Measurements from ENCODE around the gene CIAO3. TPM values are rescaled to one million over a fixed set of nuclear protein-coding genes. Genes with fewer than 3 reads are reported as not detected.
"Not testable (repeated sequence)": the region's sequence is repeated elsewhere in the genome, so short reads cannot be mapped to it uniquely, and the experiment has no call there.

Gene CIAO3
- total RNA-seq, 1 donor from 2014 or later = 50.1 TPM

DNA sequence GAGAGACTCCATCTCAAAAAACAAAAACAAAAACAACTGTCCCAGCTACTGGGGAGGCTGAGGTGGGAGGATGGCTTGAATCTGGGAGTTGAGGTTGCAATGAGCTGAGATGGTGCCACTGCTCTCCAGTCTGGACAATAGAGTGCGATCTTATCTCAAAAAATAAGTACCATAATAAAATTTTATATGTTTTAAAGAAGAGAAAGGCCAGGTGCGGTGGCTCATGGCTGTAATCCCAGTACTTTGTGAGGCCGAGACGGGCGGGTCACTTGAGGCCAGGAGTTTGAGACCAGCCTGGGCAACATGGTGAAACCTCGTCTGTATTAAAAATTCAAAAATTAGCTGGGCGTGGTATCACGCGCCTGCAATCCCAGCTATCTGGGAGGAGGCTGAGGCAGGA lies 36.0 kb upstream of the CIAO3 start:
- DNase-seq (ENCODE audit: low spot score in 2 of 2) = no peak
- FAIRE-seq = no peak

DNA sequence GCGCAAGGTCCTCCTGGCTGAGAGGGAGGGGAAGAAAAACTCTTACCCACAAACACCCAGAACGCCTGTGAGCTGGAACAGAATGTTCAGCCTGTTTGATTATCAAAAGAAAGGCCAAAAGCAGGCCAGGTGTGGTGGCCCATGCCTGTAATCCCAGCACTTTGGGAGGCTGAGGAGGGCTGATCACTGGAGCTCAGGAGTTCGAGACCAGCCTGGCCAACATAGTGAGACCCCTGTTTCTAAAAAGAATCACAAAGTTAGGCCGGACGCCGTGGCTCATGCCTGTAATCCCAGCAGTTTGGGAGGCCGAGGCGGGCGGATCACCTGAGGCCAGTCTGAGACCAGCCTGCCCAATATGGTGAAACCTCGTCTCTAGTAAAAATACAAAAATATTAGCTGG lies 35.5 kb upstream of the CIAO3 start:
- not testable (repeated sequence) for FAIRE-seq

GRCh38 chr16:775236-775796 lies 34.5 kb upstream of the CIAO3 start:
- FAIRE-seq = no peak

More for the DNA sequence above, 35.5 kb upstream of the CIAO3 start:
- DNase-seq (ENCODE audit: low spot score in 2 of 2) = not testable (repeated sequence)

DNA sequence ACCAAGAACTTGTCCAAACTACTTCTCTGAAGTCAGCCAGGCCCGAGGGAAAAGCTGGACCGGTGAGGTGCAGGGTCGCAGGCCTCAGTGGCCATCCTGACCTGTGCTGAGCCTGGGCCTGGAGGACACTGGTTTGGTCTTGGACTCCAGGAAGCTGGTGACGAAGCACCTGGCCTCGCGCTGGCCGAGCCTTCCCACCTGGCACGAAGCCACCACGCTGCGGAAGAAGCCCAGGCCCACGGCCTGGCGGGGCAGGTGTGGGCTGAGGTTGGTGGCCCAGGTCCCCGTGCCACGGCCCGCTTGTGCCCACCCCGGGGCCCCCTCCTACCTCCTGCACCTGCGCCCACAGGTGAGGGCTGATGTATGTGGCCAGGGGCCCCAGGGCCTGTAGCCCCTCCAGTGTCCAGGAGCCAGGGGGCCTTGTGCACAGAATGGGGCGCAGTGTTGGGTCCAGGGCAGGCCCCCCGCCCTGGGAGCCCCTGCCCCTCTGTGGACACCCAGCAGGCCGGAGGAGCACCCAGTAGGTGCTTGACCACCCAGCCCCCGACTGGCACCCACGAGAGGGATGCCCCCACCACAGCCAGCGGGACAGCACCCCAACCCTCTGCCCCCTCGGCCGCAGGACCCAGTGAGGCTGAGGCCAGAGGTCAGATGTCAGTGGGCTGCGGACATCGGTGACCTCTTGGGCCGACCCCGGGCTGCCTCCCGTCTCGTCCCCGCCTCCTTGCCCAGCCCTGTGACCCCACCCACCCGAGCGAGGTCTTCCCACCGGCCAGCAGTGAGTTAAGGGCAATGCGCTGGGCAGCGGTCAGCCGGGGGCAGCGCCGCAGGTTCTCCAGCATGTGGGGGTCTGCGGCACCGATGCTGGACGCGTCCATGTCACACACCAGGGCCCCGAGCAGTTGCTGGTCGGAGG lies 33.5 kb upstream of the CIAO3 start:
- FAIRE-seq (no peak), DNase-seq (ENCODE audit: low spot score in 2 of 2) (no peak)

More at GRCh38 chr16:775236-775796, 34.5 kb upstream of the CIAO3 start:
- no peak for DNase-seq (ENCODE audit: low spot score in 2 of 2)

- FAIRE-seq (no peak), DNase-seq (ENCODE audit: low spot score in 2 of 2) (no peak)
Measured at GRCh38 chr16:772959-773358, 32.2 kb upstream of the CIAO3 start.

DNA sequence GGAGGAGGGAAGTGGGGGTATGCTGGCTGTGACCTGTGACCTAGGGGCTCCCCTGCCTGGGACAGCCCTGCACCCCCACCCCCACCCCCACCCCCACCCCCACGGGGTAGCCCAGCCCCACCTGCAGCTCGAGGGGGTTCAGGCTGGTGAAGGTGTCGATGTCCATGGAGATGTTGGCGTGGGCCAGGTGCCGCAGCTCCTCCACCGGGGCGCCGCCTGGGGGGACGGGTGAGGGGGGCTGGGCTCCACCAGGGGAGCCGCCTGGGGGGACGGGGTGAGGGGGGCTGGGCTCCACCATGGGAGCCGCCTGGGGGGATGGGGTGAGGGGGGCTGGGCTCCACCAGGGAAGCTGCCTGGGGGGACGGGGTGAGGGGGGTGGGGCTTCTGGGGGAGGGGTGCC lies 29.6 kb upstream of the CIAO3 start:
- FAIRE-seq (no peak), DNase-seq (ENCODE audit: low spot score in 2 of 2) (no peak)

DNA sequence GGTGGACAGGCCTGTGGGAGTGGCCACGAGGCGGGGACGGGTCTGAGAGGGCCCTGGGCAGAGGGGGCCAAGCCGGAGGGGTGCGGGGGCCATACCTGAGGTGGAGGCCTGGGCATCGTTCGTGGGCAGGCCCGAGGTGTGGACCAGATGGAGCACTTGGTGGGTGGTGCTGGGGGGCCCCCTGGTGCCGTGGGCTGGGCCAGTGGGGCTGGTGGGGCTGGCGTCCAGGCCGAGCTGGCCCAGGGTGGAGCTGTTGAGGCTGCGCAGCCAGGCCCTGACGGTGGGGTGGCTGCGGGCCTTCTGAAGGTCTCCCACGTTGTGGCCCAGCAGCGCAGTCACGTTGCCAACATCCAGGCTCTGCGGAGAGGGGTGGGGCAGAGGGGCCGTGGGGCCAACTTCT lies 29.1 kb upstream of the CIAO3 start:
- DNase-seq (ENCODE audit: low spot score in 2 of 2) (no peak), FAIRE-seq (no peak)

DNA sequence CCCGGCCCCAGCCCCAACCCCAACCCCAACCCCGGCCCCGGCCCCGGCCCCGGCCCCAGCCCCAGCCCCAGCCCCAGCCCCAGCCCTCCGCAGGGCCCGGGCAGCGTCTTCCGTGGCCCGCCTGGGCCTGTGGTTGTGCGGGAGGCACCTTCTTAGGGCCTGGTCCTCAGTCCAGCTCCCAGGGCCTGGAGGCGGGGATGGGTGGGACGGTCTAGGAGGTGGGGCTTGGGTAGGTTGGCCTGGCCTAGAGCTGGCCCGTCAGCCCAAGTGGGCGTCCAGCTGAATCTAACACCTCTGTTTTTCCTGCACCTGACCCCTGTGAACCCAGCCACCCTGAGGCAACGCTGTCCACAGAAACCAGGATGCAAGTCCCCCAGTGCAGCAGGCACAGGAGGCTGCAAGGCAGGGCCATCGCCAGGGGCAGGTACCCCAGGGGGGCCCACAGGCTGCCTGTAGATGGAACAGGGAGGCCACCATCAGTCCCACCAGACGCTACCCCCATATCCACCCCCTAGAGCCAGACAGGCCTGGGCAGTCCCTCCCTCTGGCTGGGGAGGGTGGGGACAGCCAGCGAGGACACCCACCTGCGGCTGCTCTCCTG lies 28.5 kb upstream of the CIAO3 start:
- DNase-seq (ENCODE audit: low spot score in 2 of 2) (no peak), FAIRE-seq (no peak)

DNA sequence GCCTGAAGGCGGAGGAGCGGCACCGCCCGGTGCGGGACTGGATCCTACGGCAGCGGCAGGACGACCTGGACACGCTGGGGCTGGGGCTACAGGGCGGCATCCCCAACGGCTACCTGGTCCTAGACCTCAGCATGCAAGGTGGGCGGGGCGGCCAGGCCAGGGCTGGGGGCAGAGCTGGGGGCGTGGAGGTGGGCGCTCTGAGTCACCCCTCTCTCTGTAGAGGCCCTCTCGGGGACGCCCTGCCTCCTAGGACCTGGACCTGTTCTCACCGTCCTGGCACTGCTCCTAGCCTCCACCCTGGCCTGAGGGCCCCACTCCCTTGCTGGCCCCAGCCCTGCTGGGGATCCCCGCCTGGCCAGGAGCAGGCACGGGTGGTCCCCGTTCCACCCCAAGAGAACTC lies 27.6 kb upstream of the CIAO3 start:
- FAIRE-seq (no peak), DNase-seq (ENCODE audit: low spot score in 2 of 2) (no peak)

DNA sequence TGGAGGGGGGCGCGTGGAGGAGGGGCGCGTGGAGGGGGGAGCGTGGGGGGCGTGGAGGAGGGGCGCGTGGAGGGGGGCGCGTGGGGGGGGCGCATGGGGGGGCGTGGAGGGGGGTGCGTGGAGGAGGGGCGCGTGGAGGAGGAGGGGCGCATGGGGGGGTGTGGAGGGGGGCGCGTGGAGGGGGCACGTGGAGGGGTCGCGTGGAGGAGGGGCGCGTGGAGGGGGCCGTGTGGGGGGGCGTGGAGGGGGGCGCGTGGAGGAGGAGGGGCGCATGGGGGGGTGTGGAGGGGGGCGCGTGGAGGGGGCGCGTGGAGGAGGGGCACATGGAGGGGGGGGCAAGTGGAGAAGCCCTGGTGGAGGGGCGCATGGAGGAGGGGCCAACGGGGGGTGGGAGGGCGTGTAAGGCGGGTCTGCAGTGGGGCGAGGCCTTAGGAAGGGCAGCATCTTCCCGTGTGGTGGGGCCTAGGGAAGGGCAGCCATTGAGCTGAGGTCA lies 27.0 kb upstream of the CIAO3 start:
- DNase-seq (ENCODE audit: low spot score in 2 of 2) = no peak
- no peak for FAIRE-seq

- DNase-seq (ENCODE audit: low spot score in 2 of 2) (no peak), FAIRE-seq (no peak)
Measured at GRCh38 chr16:766820-767640, 26.2 kb upstream of the CIAO3 start.

DNA sequence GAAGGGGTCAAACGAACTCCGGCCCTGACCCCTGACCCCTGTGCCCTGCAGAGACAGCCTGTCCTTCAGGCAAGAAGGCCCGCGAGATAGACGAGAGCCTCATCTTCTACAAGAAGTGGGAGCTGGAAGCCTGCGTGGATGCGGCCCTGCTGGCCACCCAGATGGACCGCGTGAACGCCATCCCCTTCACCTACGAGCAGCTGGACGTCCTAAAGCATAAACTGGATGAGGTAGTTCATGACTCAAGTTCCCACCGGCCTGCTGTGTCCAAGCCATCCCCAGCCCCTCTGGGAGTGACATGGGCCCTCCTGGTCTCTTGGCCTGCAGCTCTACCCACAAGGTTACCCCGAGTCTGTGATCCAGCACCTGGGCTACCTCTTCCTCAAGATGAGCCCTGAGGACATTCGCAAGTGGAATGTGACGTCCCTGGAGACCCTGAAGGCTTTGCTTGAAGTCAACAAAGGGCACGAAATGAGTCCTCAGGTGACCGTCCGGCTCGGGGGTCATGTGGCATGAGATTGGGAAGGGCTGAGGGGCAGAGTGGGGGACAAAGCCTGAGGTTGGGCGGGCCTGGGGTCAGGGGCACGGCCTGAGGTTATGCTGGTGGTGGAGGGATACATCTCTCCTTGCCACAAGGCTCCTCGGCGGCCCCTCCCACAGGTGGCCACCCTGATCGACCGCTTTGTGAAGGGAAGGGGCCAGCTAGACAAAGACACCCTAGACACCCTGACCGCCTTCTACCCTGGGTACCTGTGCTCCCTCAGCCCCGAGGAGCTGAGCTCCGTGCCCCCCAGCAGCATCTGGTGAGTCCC lies 25.4 kb upstream of the CIAO3 start:
- no peak for DNase-seq (ENCODE audit: low spot score in 2 of 2)
- FAIRE-seq = no peak

DNA sequence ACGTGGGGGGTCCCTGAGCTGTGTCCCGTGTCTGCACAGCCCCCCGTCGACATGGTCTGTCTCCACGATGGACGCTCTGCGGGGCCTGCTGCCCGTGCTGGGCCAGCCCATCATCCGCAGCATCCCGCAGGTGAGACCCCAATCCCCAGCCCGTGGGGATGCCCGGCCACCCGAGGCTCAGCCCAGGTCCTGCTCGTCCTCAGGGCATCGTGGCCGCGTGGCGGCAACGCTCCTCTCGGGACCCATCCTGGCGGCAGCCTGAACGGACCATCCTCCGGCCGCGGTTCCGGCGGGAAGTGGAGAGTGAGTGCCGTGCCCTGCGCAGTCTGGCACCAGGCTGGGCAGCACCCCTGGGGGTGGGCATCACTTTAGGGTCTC lies 24.7 kb upstream of the CIAO3 start:
- DNase-seq (ENCODE audit: low spot score in 2 of 2) (no peak), FAIRE-seq (no peak)

DNA sequence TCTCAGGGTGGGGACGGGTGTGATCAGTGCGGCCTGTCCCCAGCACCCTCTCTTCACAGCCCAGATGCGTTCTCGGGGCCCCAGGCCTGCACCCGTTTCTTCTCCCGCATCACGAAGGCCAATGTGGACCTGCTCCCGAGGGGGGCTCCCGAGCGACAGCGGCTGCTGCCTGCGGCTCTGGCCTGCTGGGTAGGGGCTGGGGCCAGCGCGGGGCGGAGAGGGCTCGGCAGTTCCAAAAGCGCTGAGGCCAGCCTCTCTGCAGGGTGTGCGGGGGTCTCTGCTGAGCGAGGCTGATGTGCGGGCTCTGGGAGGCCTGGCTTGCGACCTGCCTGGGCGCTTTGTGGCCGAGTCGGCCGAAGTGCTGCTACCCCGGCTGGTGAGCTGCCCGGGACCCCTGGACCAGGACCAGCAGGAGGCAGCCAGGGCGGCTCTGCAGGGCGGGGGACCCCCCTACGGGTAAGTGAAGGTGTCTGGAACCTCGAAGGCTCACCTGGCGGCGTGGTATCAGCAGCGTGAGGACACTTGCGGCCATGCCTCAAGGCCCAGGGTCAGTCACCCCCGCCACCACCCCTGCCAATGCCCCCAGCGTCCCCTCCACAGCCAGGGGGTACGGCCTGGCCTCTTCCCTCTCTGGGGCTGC lies 24.2 kb upstream of the CIAO3 start:
- FAIRE-seq = no peak
- DNase-seq (ENCODE audit: low spot score in 2 of 2) = no peak

- FAIRE-seq (no peak), DNase-seq (ENCODE audit: low spot score in 2 of 2) (no peak)
Measured at GRCh38 chr16:764184-764750, 23.5 kb upstream of the CIAO3 start.

DNA sequence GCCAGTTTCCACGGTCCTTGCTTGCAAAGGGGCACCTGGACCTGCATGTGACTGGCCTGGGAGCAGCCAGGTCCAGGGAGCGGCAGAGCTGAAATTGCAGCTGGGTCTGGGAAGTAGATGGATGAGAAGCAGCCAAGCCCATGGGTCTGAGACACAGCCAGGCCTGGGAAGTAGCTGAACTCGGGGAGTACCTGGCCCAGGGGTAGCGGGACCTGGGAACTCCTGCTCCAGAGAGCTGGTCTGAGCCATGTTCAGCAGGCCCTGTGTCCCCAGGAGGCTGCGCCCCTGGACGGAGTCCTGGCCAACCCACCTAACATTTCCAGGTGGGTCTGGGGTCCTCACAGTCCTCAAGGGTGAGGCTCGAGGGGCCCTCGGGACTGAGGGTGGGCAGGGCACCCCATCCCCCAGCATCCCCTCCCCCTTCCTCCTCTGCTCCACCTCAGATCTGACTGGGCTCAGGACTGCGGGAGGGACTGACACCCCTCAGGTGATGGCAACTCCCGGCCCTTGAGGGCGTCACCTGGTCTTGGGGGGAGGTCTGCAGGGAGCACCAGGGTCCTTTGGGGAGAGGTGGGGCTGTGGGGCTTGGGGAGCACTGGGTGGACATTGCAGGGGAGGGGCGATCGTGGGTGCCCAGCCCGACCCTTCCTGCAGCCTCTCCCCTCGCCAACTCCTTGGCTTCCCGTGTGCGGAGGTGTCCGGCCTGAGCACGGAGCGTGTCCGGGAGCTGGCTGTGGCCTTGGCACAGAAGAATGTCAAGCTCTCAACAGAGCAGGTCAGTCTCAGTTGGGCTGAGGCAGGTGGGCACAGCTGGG lies 22.8 kb upstream of the CIAO3 start:
- DNase-seq (ENCODE audit: low spot score in 2 of 2) (no peak), FAIRE-seq (no peak)

GRCh38 chr16:762595-763268 lies 21.9 kb upstream of the CIAO3 start:
- FAIRE-seq (no peak), DNase-seq (ENCODE audit: low spot score in 2 of 2) (no peak)

Data from frontal cortex (tissue), 4 donors.